Measurements from ENCODE around the gene C3orf18. TPM values are rescaled to one million over a fixed set of nuclear protein-coding genes. Genes with fewer than 3 reads are reported as not detected.

The C3orf18 gene
- polyA plus RNA-seq, 1 of the 3 experiments (the other 2 are of a cell fraction): 19.7 TPM

DNA sequence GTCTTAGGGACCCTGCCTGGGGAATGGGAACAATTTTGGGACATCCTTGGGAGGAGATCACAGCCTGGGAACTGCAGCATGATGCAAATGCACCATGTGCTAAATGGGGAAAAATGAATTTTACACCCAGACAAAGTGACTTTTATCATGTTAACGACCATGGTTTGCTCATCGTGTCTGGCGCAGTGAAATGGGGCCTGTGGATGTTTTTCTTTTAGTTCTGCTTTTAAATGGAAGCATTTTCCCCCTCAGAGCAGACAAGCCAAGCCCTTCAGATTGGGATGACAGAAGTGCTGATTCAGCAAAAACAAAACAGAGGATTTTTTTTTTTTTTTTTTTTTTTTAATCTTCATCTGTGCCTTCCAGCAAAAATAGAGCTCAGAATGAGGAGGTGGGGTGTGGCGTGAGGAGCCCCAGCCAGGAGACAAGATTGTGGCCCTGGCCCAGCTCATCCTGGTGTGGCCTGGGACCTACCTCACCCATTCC, 49.8 kb downstream of the C3orf18 start:
- H3K9ac ChIP-seq: no peak overlapping the region
- 55% methylated on average over 4 of the region's 4 CpGs for WGBS (ENCODE audit: low lambda C conversion rate)
- POLR2A ChIA-PET: interaction anchor here (0.7 to 1.1 kb wide), 2 partner anchors 14 to 136 kb away, joined by 3 read pairs; partner anchors contain the start of gene CACNA2D2

More for the DNA sequence above, 49.8 kb downstream of the C3orf18 start:
- TF ChIP-seq RXRA (IDR thresholded peaks at IDR 0.05; ENCODE audit: borderline replicate concordance, low read depth) (no peak), GATA2 (CRISPR knock-in tag; IDR thresholded peaks at IDR 0.05) (no peak), FOSL2 (IDR thresholded peaks at IDR 0.05; ENCODE audit: borderline replicate concordance, low read depth) (no peak), NRF1 (IDR thresholded peaks at IDR 0.05; ENCODE audit: low read depth, low read length) (no peak), YY1 (IDR thresholded peaks at IDR 0.05; ENCODE audit: low read depth) (no peak), EP300 (IDR thresholded peaks at IDR 0.05; ENCODE audit: borderline replicate concordance in 1 of 2, low read depth in 1 of 2, low read length in 1 of 2) (no peak), USF1 (IDR thresholded peaks at IDR 0.05; ENCODE audit: borderline replicate concordance, low read depth) (no peak), MXI1 (IDR thresholded peaks at IDR 0.05; ENCODE audit: low read depth, low read length) (no peak), TAF1 (IDR thresholded peaks at IDR 0.05; ENCODE audit: borderline replicate concordance, low read depth, low read length) (no peak), GABPA (IDR thresholded peaks at IDR 0.05; ENCODE audit: low read depth) (no peak), TEAD4 (IDR thresholded peaks at IDR 0.05; ENCODE audit: borderline replicate concordance, insufficient read depth) (no peak), ZBTB33 (IDR thresholded peaks at IDR 0.05; ENCODE audit: borderline replicate concordance, low read depth) (no peak), TCF12 (IDR thresholded peaks at IDR 0.05) (no peak), CHD2 (IDR thresholded peaks at IDR 0.05; ENCODE audit: low read length, partially characterized antibody) (no peak), USF2 (IDR thresholded peaks at IDR 0.05; ENCODE audit: borderline replicate concordance, low read depth, low read length) (no peak)
- TF ChIP-seq, protein P1, sequence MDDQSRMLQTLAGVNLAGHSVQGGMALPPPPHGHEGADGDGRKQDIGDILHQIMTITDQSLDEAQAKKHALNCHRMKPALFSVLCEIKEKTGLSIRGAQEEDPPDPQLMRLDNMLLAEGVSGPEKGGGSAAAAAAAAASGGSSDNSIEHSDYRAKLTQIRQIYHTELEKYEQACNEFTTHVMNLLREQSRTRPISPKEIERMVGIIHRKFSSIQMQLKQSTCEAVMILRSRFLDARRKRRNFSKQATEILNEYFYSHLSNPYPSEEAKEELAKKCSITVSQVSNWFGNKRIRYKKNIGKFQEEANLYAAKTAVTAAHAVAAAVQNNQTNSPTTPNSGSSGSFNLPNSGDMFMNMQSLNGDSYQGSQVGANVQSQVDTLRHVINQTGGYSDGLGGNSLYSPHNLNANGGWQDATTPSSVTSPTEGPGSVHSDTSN (IDR thresholded peaks at IDR 0.05): no peak
- Histone ChIP-seq H3K27ac (ENCODE audit: low read depth in 2 of 2, low read length in 1 of 2) (peak overlapping the region in 1 of 2 experiments; percentile 97; a peak in 2 of 4 replicates), H3K4me1 (ENCODE audit: control insufficient read depth in 1 of 2, insufficient read depth in 2 of 2, low read depth in 1 of 2, low read length in 1 of 2) (peaks cover 0 to 67% of the 10 kb centered on the region in 2 experiments; a peak in 2 of 4 replicates), H3K27me3 (ENCODE audit: insufficient read depth) (0 out of 2 replicates have a peak, but pooled peaks cover 10% of the 10 kb centered on the region), H3K79me2 (ENCODE audit: insufficient read depth) (no peaks in the 10 kb centered on the region), H3K9me2 (no peaks in the 10 kb centered on the region), H3K9me3 (no peaks in the 10 kb centered on the region), H3K4me3 (ENCODE audit: low read depth in 2 of 2, low read length in 1 of 2) (no peak overlapping the region), H3K4me2 (no peak overlapping the region), H4K20me1 (ENCODE audit: insufficient read depth) (no peaks in the 10 kb centered on the region), H2AFZ (ENCODE audit: low read depth) (no peak overlapping the region), H3K36me3 (replicated peaks in 1 of 2; ENCODE audit: control insufficient read depth in 1 of 2, insufficient read depth in 2 of 2, low read length in 1 of 2) (no peaks in the 10 kb centered on the region), H3F3A (replicated peaks; ENCODE audit: insufficient read depth) (no peaks in the 10 kb centered on the region)
- CTCF ChIA-PET: interaction anchor here (1.0 to 7.3 kb wide), 17 partner anchors 10 to 181 kb away, joined by 3 to 94 read pairs (median 5); partner anchors contain the start of gene MAPKAPK3
- DNase-seq: no peak
